GM19397 (cell line): ENCODE results near the gene GPR132.
"Not testable (repeated sequence)": the region's sequence is repeated elsewhere in the genome, so short reads cannot be mapped to it uniquely, and the experiment has no call there.

ENCODE experiments used
- ATAC-seq: cut with Tn5 transposase; IDR thresholded peaks from one replicate; pipeline ENCODE4 v1.9.1; 2021; ENCODE audit warnings: mild to moderate bottlenecking, moderate library complexity; ENCODE audit not compliant: unreplicated experiment

Gene GPR132

GRCh38 chr14:105076296-105076804, 11.1 kb upstream of the GPR132 start:
- ATAC-seq = no peak

GRCh38 chr14:105075379-105076295, 10.4 kb upstream of the GPR132 start:
- ATAC-seq = no peak

GRCh38 chr14:105074601-105075053, 9.4 kb upstream of the GPR132 start:
- ATAC-seq = no peak

- no peak for ATAC-seq
Observed at GRCh38 chr14:105073720-105074600, 8.7 kb upstream of the GPR132 start.

DNA sequence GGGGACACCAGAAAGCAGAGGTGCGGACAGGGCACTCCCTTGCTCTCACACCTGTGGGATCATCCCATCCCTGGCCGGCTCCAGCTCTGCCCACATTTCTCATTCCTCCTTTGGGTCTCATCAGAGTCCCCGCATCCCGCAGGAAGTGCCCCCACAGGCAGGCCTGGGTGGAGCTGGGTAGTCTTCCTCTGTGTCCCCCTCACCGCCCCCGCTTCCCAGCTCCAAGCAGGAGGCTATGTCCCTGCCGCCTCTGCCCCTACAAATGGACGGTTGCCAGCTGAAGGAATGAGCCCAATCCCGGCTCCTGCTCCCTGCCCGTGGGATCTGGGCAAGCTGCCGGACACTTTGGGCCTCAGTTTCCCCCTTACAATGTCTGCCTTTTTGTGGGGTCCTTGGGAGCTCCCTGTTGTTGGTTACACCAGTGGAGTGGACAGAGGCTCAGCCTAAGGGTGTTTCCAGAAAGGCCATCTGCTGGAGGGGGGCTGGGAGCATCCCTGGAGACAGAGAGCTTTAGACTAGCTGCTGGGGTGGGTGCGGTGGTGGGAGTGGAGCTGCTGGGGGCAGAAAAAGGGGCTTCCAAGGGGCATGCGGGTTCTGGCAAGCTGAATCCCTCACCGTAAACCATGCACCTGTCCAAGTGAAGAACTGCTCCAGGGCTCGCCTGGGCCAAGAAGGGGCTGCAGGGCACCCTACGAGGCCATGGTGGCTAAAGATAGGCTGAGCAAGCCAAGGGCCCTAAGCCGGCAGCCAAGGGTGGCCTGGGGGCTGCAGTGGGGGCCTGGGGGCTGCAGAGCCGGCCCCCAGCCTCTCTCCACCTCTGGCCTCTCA, 7.9 kb upstream of the GPR132 start:
- ATAC-seq = no peak

DNA sequence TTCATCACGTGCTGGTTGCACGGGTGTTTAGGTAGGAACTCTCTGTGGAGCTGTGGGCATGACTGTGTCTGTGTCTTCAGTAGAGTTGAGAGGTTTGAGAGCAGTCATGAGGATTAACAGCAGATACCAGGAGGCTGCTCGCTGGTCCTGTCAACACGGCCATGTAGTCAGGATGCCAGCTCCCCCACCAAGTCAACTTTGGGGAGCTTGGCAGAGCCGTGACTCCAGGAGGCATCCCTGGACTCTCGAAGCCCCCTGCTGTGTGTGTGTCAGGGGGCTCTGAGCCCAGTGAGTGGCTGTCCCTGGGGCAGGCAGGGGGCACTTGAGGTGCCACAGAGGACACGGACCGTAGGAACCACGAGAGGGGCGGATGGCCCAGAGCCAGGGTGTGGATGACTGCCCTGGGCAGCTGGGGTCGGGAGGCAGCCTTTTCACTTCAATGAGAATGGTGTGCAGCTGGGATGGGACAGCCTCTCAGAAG, 7.2 kb upstream of the GPR132 start:
- ATAC-seq = no peak

DNA sequence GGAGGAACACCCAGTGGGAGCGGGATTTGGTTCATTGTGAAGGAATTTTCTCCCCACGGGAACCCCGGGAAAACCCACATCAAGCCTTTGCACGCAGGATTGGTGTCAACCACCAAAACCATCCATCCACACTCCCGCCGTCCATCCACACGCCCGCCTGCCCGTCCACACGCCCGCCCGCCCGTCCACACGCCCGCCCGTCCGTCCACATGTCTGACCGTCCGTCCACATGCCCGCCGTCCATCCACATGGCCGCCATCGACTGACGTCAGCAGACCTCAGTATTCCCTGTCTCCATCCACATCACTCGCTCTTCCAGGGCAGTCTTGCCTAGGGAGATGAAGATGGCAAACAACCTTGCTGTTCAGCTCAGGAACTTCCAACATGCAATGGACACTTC, 6.7 kb upstream of the GPR132 start:
- no peak for ATAC-seq

DNA sequence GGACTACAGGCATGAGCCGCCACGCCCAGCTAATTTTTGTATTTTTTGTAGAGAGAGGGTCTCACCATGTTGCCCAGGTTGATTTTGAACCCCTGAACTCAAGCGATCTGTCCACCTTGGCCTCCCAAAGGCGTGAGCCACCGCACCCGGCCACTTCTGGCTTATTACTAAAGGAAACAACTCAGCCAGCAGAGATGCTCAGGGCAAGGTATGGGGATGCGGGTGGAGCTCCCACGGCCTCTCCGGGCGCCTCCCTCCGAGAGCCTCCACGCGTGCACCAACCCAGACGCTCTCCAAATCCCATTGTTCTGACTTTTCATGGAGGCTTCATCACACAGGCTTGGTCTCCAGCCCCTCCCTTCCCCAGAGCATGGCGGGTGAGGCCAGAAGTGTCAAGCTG, 6.1 kb upstream of the GPR132 start:
- ATAC-seq = no peak

GRCh38 chr14:105070760-105071137, 5.5 kb upstream of the GPR132 start:
- no peak for ATAC-seq

GRCh38 chr14:105069871-105070759, 4.9 kb upstream of the GPR132 start:
- ATAC-seq = no peak

DNA sequence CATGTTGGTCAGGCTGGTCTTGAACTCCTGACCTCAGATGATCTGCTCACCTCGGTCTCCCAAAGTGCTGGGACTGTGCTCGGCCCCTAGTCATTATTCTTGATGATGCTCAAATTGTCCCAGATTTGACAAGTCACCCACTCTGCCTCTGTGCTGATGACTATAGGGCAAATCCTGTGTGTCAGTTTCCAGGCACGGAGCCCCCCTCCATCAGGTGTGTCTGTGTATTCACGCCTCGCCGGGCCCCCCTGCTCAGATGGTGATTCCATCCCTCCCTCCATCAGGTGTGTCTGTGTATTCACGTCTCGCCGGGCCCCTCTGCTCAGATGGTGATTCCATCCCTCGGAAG, 4.3 kb upstream of the GPR132 start:
- no peak for ATAC-seq

DNA sequence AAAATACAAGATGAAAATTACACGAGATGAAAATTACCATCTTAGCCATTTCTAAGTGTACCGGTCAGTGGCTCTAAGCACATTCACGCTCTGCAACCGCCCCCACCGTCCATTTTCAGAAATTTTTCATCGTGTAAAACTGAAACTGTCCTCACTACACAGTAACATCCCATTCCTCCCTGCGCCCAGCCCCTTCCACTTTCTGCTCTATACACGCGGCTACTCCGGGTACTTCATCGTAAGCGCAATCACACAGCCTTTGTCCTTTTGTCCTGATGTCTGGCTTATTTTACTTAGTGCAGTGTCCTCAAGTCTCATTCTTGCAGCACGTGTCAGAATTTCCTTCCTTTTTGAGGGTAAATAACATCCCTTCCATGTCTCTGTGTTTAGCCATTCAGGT, 3.6 kb upstream of the GPR132 start:
- no peak for ATAC-seq

GRCh38 chr14:105067969-105068301, 2.7 kb upstream of the GPR132 start:
- ATAC-seq = no peak

DNA sequence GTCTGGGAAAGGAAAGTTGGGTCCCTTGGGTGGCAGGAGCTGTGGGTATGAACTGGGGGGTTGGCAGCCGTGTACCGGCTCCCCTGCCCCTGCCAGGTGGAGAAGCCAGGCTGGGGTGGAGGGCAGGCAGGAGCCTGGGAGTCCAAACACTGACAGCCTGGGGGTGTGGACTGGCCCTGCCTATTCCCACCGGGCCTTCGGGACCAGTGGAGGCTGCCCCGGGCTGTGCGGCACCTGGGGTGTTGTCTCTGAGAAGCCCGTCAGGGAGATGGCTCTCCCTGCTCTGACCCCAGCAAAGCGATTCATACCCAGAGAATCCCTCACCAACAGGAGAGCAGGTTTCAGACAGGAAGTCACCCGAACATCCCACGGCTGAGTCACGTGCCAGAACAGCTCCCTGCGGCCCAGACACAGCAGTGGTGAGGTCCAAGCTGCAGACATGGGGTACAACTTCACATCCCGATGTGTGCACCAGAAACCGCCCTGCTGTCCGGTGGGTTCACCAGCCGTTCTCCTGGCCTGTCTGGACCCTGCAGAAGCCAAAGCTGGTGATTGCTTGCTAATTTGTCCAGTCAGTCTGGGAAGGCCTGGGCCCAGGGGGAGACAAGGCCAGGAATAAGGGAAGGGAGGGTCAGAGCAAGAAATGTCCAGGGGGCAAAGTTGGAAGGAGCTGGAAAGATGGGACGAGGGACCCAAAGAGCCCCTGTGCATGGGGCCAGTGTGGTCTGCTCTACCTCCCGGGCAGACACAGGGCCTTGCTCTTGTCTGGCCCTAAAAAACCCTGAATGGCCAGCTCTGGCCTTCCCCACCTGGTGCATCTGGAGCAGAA, 2.1 kb upstream of the GPR132 start:
- ATAC-seq = no peak

DNA sequence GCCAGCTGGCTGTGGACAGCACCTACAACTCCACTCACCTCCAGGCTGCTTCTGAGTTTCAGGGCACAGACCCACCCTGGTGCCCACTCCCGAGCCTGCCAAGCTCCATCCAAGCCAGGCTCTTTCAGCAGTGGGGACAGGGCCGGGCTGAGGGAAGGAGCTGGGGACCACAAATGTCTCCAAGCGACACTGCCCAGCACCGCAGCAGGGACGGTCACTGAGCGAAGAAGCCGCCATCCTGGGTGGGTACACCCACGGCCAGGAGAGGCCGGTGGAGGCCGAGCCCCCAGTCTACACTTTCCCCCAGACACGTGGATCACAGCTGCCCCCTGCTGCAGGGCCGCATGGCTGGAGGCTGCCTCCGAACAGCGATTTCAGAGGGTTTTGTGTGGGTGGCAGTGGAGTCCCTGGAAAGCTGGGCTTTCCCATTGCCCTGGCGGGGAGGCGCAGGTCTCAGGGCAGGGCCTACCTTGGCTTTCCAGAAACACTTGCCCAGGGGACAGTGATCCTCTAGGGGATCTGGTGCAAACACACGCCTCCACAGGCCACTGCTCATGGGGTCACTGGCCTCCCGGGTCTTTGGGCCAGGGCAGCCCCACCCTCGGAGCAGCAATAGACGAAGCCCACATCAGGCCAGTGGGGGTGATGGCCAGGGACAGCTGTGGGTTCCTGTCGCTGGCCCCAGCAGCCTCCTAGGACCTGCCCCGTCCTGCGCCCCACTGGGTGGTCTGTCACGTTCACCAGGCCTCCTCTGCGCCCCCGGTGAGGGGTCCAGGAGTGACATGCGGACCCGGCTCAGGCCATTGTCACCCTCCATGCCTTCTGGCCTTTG, 1.2 kb upstream of the GPR132 start:
- ATAC-seq = no peak

DNA sequence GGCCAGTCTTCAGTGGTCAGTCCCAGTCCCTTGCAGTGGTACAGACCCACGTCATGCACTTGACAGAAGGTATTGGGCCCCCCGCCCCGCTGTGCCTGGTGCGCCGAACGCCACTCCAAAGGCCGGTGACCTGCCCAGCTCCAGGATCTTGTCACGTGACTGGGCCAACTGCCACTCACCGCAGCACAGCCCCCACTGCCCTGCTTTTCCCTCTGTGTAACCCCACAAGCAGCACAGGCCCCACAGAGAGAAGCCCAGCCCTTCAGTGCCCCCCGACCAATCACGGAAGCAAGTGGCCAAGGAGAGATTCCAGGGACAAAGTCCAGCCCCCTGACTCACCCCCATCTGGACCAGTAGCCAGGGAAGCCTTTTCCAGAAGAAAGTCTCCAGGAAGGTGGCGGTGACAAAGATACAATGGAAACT, 498 bp downstream of the GPR132 start:
- no peak for ATAC-seq

DNA sequence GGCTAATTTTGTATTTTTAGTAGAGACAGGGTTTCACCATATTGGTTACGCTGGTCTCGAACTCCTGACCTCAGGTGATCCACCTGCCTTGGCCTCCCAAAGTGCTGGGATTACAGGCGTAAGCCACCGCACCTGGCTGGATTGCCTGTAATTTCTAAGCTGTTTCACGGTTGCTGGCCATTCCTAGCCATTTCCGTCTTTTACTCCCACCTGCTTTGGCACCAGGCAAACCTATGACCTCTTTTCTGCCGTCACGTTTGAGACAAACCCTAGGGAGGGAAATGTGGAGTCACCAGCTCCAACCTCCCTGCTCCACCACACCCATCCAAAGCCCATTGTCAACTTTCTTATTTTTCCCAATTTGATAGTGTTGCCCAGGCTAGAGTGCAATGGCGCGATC, 1.2 kb downstream of the GPR132 start:
- no peak for ATAC-seq

DNA sequence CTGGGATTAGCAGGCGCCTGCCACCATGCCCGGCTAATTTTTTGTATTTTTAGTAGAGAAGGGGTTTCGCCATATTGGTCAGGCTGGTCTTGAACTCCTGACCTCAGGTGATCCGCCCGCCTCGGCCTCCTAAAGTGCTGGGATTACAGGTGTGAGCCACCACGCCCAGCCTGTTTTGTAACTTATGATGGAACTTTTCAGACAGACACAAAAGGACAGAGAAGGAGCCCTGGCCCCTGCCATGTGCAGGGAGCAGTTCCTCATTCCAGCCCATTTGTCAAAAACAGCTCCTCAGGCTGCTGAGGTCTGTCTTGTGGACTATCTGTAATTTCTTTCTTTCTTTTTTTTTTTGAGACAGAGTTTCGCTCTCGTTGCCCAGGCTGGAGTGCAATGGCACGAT, 1.7 kb downstream of the GPR132 start:
- not testable (repeated sequence) for ATAC-seq
